HepG2 (cell line): ENCODE measurements around the gene CHID1. TPM values are rescaled to one million over a fixed set of nuclear protein-coding genes. Genes with fewer than 3 reads are reported as not detected.

Experiments
- BORCS8-MEF2B ChIP-seq: sonication (generic); formaldehyde crosslinking; IDR thresholded peaks from 2 replicates; pipeline ENCODE4 v1.8.0; 2022; ENCODE audit warnings: mild to moderate bottlenecking, missing genetic modification reagents
- ELF1 ChIP-seq: sonication (generic); formaldehyde crosslinking; IDR thresholded peaks from 2 replicates; pipeline ENCODE4 v1.4.0; 2020; ENCODE audit warnings: missing genetic modification reagents
- GTF3A ChIP-seq: sonication (generic); formaldehyde crosslinking; conservative IDR thresholded peaks from 2 replicates; pipeline ENCODE4 v1.4.0; 2020; ENCODE audit warnings: mild to moderate bottlenecking, missing genetic modification reagents
- HIC2 ChIP-seq: sonication (generic); formaldehyde crosslinking; IDR thresholded peaks from 2 replicates; pipeline ENCODE4 v1.9.0; 2022; ENCODE audit warnings: low read depth, missing genetic modification reagents
- HMG20B ChIP-seq: conservative IDR thresholded peaks from 2 replicates; pipeline ENCODE4 v1.6.1; 2016; ENCODE audit warnings: missing genetic modification reagents, missing compliant biosample characterization
- HMGA1 ChIP-seq: sonication (generic); formaldehyde crosslinking; conservative IDR thresholded peaks from 2 replicates; pipeline ENCODE4 v1.4.0; 2020; ENCODE audit warnings: missing genetic modification reagents
- ISL2 ChIP-seq: sonication (generic); formaldehyde crosslinking; IDR thresholded peaks from 2 replicates; pipeline ENCODE4 v1.5.0; 2020; ENCODE audit warnings: missing genetic modification reagents
- KDM5B ChIP-seq: sonication (generic); formaldehyde crosslinking; IDR thresholded peaks from 2 replicates; pipeline ENCODE4 v1.4.0; 2020; ENCODE audit warnings: missing genetic modification reagents, mild to moderate bottlenecking, borderline replicate concordance
- MXD3 ChIP-seq: IDR thresholded peaks from 2 replicates; pipeline ENCODE4 v1.6.1; 2016; ENCODE audit warnings: mild to moderate bottlenecking, missing biosample characterization, missing genetic modification reagents
- PLRG1 ChIP-seq: fragments of 450-650 bp; conservative IDR thresholded peaks from 2 replicates; pipeline ENCODE4 v1.6.1; 2016
- REPIN1 ChIP-seq: sonication (generic); formaldehyde crosslinking; IDR thresholded peaks from 2 replicates; pipeline ENCODE4 v1.8.0; 2022; ENCODE audit warnings: missing genetic modification reagents, low read depth, mild to moderate bottlenecking, borderline replicate concordance
- SATB2 ChIP-seq: sonication (generic); formaldehyde crosslinking; IDR thresholded peaks from 2 replicates; pipeline ENCODE4 v1.5.0; 2020; ENCODE audit warnings: missing genetic modification reagents
- TCF7 ChIP-seq: sonication (generic); IDR thresholded peaks from 2 replicates; pipeline ENCODE4 v1.6.1; 2016; ENCODE audit warnings: antibody characterized with exemption, low read depth
- TFDP2 ChIP-seq: sonication (generic); formaldehyde crosslinking; IDR thresholded peaks from 2 replicates; pipeline ENCODE4 v1.4.0; 2020; ENCODE audit warnings: missing genetic modification reagents
- ZNF33A ChIP-seq: sonication (generic); formaldehyde crosslinking; IDR thresholded peaks from 2 replicates; pipeline ENCODE4 v1.5.1; 2020; ENCODE audit warnings: missing genetic modification reagents, mild to moderate bottlenecking, moderate library complexity, borderline replicate concordance
- ZNF530 ChIP-seq: sonication (generic); formaldehyde crosslinking; IDR thresholded peaks from 2 replicates; pipeline ENCODE4 v1.5.0; 2020; ENCODE audit warnings: low read depth, mild to moderate bottlenecking, missing genetic modification reagents
- ZNF576 ChIP-seq: sonication (generic); formaldehyde crosslinking; IDR thresholded peaks from 2 replicates; pipeline ENCODE4 v1.4.0; 2020; ENCODE audit warnings: mild to moderate bottlenecking, missing genetic modification reagents
- ZNF670 ChIP-seq: sonication (generic); formaldehyde crosslinking; IDR thresholded peaks from 2 replicates; pipeline ENCODE4 v1.8.0; 2022; ENCODE audit warnings: mild to moderate bottlenecking, missing genetic modification reagents, borderline replicate concordance
- ZNF678 ChIP-seq: sonication (generic); formaldehyde crosslinking; IDR thresholded peaks from 2 replicates; pipeline ENCODE4 v1.4.0; 2020; ENCODE audit warnings: mild to moderate bottlenecking, missing genetic modification reagents
- ZNF768 ChIP-seq: sonication (generic); formaldehyde crosslinking; IDR thresholded peaks from 2 replicates; pipeline ENCODE4 v1.4.0; 2020; ENCODE audit warnings: missing genetic modification reagents
- ZNF773 ChIP-seq: sonication (generic); formaldehyde crosslinking; IDR thresholded peaks from 2 replicates; pipeline ENCODE4 v1.4.0; 2020; ENCODE audit warnings: missing genetic modification reagents, borderline replicate concordance
- polyA plus RNA-seq, 8 experiments: library from polyadenylated mRNA; depleted of rRNA in 3 of 8; stranded (reverse) in 7 of 8; unstranded in 1 of 8; fragments of >200 nt; fragmentation: Illumina TruSeq in 4 of 8; extraction: Trizol in 4 of 8; gene quantifications; 2 replicates each; pipeline versions ENCODE4 v1.2.1 to v1.2.3, GENCODE V29; 2011 to 2016; ENCODE audit warnings: low read depth in 4 of 8, missing spikeins in 1 of 8, mixed read lengths in 1 of 8; ENCODE audit not compliant: insufficient read depth in 1 of 8
- total RNA-seq, 5 experiments: library from RNA; depleted of rRNA; stranded (reverse); fragments of >200 nt; fragmentation: Illumina TruSeq; extraction: Trizol; gene quantifications; 2 replicates each; pipeline ENCODE4 v1.2.3, GENCODE V29; 2016; ENCODE audit warnings: low read depth in 1 of 5
- TF ChIP-seq, protein P1 (sequence below): sonication (generic); formaldehyde crosslinking; IDR thresholded peaks from 2 replicates; pipeline ENCODE4 v1.5.0; 2020; ENCODE audit warnings: mild to moderate bottlenecking, missing genetic modification reagents
- TF ChIP-seq, protein P2 (sequence below): fragments of 450-650 bp; IDR thresholded peaks from 2 replicates; pipeline ENCODE4 v1.6.1; 2016

Gene CHID1
- total and polyA plus RNA-seq, 2 of the 13 experiments (the other 11 are each of a cell fraction or from before 2014, with no cell fraction given): 65.1 to 93.6 TPM

DNA sequence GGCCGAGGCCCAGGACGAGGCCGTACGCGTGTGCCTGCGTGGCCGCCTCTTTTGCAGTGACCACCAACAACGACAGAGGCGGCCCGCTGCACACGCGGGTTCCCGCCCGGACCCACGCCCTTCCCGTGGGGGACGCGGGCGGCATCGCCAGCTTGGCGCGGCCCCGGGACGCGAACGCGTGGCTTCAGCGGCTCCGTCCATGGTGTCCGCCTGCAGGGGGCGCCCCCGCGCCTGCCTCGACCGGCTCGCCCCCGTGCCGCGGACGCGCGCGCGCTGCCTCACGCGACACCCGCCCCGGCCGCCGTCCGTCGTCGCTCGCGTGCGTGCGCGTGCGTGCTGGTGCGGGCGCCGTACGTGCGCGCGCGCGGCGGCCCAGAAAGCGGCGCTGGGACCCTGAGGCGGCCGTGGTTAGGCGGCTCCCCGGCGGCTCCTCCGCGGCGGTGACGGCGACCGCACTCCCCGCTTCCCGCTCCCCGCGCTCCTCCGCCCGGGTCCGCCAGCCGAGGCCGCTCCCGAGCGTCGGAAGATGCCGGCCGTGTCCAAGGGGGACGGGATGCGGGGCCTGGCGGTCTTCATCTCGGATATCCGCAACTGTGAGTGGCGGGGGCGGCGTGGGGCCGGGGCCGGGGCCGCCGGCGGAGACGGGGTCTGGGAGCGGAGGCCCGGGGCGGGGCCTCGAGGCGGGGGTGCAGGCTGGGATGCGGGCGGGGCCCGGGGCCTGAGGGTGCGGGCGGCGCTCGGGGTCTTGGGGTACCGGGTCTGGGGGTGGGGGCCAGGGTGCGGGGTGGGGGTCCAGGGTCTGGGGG lies 15.1 kb upstream of the CHID1 start, which contains the start of gene AP2A2 (continued):
- TF ChIP-seq TFDP2: no peak
- no peak for TF ChIP-seq ZNF678 (CRISPR knock-in tag)
- TF ChIP-seq ZNF773 (CRISPR knock-in tag): no peak
- TF ChIP-seq HMG20B: no peak
- TF ChIP-seq ZNF768 (CRISPR knock-in tag): peak; percentile 23; the same call in 1 of the 2 replicates
- TF ChIP-seq, protein P1, sequence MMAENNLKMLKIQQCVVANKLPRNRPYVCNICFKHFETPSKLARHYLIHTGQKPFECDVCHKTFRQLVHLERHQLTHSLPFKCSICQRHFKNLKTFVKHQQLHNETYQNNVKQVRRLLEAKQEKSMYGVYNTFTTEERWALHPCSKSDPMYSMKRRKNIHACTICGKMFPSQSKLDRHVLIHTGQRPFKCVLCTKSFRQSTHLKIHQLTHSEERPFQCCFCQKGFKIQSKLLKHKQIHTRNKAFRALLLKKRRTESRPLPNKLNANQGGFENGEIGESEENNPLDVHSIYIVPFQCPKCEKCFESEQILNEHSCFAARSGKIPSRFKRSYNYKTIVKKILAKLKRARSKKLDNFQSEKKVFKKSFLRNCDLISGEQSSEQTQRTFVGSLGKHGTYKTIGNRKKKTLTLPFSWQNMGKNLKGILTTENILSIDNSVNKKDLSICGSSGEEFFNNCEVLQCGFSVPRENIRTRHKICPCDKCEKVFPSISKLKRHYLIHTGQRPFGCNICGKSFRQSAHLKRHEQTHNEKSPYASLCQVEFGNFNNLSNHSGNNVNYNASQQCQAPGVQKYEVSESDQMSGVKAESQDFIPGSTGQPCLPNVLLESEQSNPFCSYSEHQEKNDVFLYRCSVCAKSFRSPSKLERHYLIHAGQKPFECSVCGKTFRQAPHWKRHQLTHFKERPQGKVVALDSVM (CRISPR knock-in tag): no peak
- no peak for TF ChIP-seq ZNF576 (CRISPR knock-in tag)
- TF ChIP-seq ZNF530 (CRISPR knock-in tag): no peak
- TF ChIP-seq SATB2: no peak
- no peak for TF ChIP-seq HMGA1 (CRISPR knock-in tag)
- 0 out of 2 replicates have a peak, but pooled peaks have one; percentile 19 for TF ChIP-seq REPIN1 (CRISPR knock-in tag)
- TF ChIP-seq ISL2 (CRISPR knock-in tag): no peak
- no peak for TF ChIP-seq KDM5B
- 0 out of 2 replicates have a peak, but pooled peaks have one; percentile 56 for TF ChIP-seq GTF3A
- no peak for TF ChIP-seq MXD3 (CRISPR knock-in tag)
- no peak for TF ChIP-seq TCF7
- no peak; the same call in 1 of the 2 replicates for TF ChIP-seq HIC2 (CRISPR knock-in tag)
- TF ChIP-seq ZNF33A (CRISPR knock-in tag): no peak
- no peak for TF ChIP-seq ZNF670 (CRISPR knock-in tag)
- no peak for TF ChIP-seq PLRG1
- TF ChIP-seq BORCS8-MEF2B: no peak
- TF ChIP-seq, protein P2, sequence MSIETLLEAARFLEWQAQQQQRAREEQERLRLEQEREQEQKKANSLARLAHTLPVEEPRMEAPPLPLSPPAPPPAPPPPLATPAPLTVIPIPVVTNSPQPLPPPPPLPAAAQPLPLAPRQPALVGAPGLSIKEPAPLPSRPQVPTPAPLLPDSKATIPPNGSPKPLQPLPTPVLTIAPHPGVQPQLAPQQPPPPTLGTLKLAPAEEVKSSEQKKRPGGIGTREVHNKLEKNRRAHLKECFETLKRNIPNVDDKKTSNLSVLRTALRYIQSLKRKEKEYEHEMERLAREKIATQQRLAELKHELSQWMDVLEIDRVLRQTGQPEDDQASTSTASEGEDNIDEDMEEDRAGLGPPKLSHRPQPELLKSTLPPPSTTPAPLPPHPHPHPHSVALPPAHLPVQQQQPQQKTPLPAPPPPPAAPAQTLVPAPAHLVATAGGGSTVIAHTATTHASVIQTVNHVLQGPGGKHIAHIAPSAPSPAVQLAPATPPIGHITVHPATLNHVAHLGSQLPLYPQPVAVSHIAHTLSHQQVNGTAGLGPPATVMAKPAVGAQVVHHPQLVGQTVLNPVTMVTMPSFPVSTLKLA: no peak
- no peak for TF ChIP-seq ELF1 (CRISPR knock-in tag)
